ENCODE measurements around the gene MID1IP1. TPM values are rescaled to one million over a fixed set of nuclear protein-coding genes. Genes with fewer than 3 reads are reported as not detected.

Gene MID1IP1
- total and polyA plus RNA-seq, 2 of the 13 experiments (the other 11 are each of a cell fraction or from before 2014, with no cell fraction given), result 35.7 to 36.1 TPM

DNA sequence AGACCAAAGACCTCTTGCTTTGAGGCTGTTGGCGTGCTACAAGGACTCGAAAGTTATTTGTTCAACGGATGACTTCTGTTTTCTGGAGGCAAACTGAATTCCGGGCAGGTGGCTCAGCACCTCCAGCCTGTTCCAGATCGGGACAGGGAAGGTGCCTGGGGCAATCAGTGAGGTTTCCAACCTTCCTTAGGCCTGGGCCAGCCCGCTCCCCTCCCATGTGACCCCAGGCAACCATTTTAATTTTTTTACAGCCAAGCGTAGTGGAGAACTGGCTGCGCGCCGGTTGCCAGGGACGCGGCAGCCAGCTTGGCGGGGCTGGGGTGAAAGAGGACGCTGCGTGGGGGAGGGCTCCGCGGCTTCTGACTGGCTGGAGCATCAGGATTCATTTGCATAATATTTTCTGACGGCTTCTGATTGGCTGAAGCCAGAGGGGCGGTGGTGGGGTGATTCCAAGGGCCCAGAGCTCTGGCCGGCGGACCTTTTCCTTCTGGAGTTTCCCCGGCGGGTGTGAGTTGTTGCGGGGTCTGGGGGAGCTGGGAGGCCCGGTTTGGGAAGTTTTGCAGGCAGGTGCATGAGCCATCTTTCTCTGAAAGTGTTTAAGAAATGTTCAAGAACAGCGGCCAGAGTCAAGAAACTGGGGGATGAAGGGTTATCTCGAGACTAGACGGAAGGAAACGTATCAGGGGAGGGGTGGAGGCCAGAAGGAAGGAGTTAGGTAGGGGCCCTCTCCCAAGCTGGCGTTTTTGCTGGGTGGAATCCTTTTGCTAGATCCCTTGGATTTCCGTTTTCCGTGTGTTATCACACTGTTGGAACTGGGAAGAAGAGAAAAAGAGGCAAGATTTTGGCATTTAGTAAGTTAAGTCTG, at the start of gene MID1IP1 (continued):
- TF ChIP-seq, protein P1, sequence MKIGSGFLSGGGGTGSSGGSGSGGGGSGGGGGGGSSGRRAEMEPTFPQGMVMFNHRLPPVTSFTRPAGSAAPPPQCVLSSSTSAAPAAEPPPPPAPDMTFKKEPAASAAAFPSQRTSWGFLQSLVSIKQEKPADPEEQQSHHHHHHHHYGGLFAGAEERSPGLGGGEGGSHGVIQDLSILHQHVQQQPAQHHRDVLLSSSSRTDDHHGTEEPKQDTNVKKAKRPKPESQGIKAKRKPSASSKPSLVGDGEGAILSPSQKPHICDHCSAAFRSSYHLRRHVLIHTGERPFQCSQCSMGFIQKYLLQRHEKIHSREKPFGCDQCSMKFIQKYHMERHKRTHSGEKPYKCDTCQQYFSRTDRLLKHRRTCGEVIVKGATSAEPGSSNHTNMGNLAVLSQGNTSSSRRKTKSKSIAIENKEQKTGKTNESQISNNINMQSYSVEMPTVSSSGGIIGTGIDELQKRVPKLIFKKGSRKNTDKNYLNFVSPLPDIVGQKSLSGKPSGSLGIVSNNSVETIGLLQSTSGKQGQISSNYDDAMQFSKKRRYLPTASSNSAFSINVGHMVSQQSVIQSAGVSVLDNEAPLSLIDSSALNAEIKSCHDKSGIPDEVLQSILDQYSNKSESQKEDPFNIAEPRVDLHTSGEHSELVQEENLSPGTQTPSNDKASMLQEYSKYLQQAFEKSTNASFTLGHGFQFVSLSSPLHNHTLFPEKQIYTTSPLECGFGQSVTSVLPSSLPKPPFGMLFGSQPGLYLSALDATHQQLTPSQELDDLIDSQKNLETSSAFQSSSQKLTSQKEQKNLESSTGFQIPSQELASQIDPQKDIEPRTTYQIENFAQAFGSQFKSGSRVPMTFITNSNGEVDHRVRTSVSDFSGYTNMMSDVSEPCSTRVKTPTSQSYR (CRISPR knock-in tag; IDR thresholded peaks at IDR 0.05; ENCODE audit: borderline replicate concordance), result peak; percentile 92
- TF ChIP-seq RFX5 (IDR thresholded peaks at IDR 0.05; ENCODE audit: low read depth, low read length) (0 out of 2 replicates have a peak, but pooled peaks have one; percentile 11), NFIC (IDR thresholded peaks at IDR 0.05; ENCODE audit: low read length) (peak; percentile 33; the same call in 1 of the 2 replicates), ZNF766 (CRISPR knock-in tag; IDR thresholded peaks at IDR 0.05; ENCODE audit: borderline replicate concordance) (no peak), FOXK1 (CRISPR knock-in tag; IDR thresholded peaks at IDR 0.05; ENCODE audit: borderline replicate concordance, low read depth) (peak; percentile 52; the same call in 1 of the 2 replicates), SIN3A (IDR thresholded peaks at IDR 0.05; ENCODE audit: borderline replicate concordance, low read depth, low read length) (peak; percentile 56; the same call in 1 of the 2 replicates), MYC (CRISPR knock-in tag; IDR thresholded peaks at IDR 0.05; ENCODE audit: borderline replicate concordance) (peak; percentile 40; the same call in 1 of the 2 replicates), ZFY (CRISPR knock-in tag; IDR thresholded peaks at IDR 0.05) (peak; percentile 42)
- TF ChIP-seq, protein P2, sequence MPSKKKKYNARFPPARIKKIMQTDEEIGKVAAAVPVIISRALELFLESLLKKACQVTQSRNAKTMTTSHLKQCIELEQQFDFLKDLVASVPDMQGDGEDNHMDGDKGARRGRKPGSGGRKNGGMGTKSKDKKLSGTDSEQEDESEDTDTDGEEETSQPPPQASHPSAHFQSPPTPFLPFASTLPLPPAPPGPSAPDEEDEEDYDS (CRISPR knock-in tag; IDR thresholded peaks at IDR 0.05), result peak; percentile 81
